Fibroblast of upper back skin (primary cell): ENCODE measurements around the gene EEF1AKMT2.

Experiments used
- DNase-seq: peaks from one replicate; pipeline ENCODE4 v3.0.0-alpha.2; 2013

EEF1AKMT2 gene

GRCh38 chr10:124717911-124718741 is 73.6 kb downstream of the EEF1AKMT2 start:
- DNase-seq, result no peak

- DNase-seq, result no peak
Observed at GRCh38 chr10:124717041-124717757, 74.5 kb downstream of the EEF1AKMT2 start.

GRCh38 chr10:124716369-124716768 is 75.3 kb downstream of the EEF1AKMT2 start:
- no peak for DNase-seq

GRCh38 chr10:124715439-124715838 is 76.2 kb downstream of the EEF1AKMT2 start:
- no peak for DNase-seq

- no peak for DNase-seq
Observed at GRCh38 chr10:124713679-124714255, 77.9 kb downstream of the EEF1AKMT2 start.

- DNase-seq, result no peak
Observed at GRCh38 chr10:124712704-124713407, 78.8 kb downstream of the EEF1AKMT2 start.

GRCh38 chr10:124711145-124711544 is 80.5 kb downstream of the EEF1AKMT2 start:
- no peak for DNase-seq

GRCh38 chr10:124710266-124710881 is 81.3 kb downstream of the EEF1AKMT2 start:
- DNase-seq, result no peak

- DNase-seq, result no peak
Observed at GRCh38 chr10:124709861-124710260, 81.8 kb downstream of the EEF1AKMT2 start.

- no peak for DNase-seq
Observed at GRCh38 chr10:124708922-124709520, 82.7 kb downstream of the EEF1AKMT2 start.

- no peak for DNase-seq
Observed at GRCh38 chr10:124708246-124708779, 83.4 kb downstream of the EEF1AKMT2 start.
